Keratinocyte (primary cell): ENCODE measurements around the gene TRDN. TPM values are rescaled to one million over a fixed set of nuclear protein-coding genes. Genes with fewer than 3 reads are reported as not detected.
"Not testable (repeated sequence)": the region's sequence is repeated elsewhere in the genome, so short reads cannot be mapped to it uniquely, and the experiment has no call there.

Experiments used
- DNase-seq: peaks from one replicate; pipeline ENCODE4 v3.0.0-alpha.2; 2011; ENCODE audit warnings: low read depth, missing footprints, low spot score
- FAIRE-seq: peaks from 2 replicates; lab custom pipeline; 2011; peaks lifted over from hg19 to GRCh38; lab: Jason Lieb, UNC
- H2AFZ ChIP-seq: 2 replicates; pipeline ENCODE4 v1.6.0; 2012; ENCODE audit warnings: low read length, control low read depth, inconsistent platforms; ENCODE audit not compliant: control insufficient read depth
- H3K27ac ChIP-seq: 2 replicates; pipeline ENCODE4 v1.5.1; 2011; ENCODE audit warnings: low read length; ENCODE audit not compliant: control insufficient read depth, insufficient read depth
- H3K27me3 ChIP-seq: 3 replicates; pipeline ENCODE4 v1.6.0; 2011; ENCODE audit warnings: low read length; ENCODE audit not compliant: control insufficient read depth, insufficient read depth; ENCODE audit errors: extremely low read depth
- H3K36me3 ChIP-seq, 2 experiments: 2 replicates in 1 of 2; 3 replicates in 1 of 2; pipeline ENCODE4 v1.5.1; 2011; ENCODE audit warnings: low read length in 2 of 2, mild to moderate bottlenecking in 1 of 2; ENCODE audit not compliant: control insufficient read depth in 2 of 2, insufficient read depth in 2 of 2; ENCODE audit errors: extremely low read depth in 1 of 2
- H3K4me1 ChIP-seq: 3 replicates; pipeline ENCODE4 v1.5.1; 2011; ENCODE audit warnings: low read length; ENCODE audit not compliant: control insufficient read depth, insufficient read depth; ENCODE audit errors: extremely low read depth
- H3K4me2 ChIP-seq: 3 replicates; pipeline ENCODE4 v1.6.0; 2011; ENCODE audit warnings: low read depth, low read length; ENCODE audit not compliant: control insufficient read depth, insufficient read depth; ENCODE audit errors: extremely low read depth
- H3K4me3 ChIP-seq, 3 experiments: fragments of 200-600 bp in 1 of 3; sonication (generic) in 1 of 3; 2 replicates in 2 of 3; 3 replicates in 1 of 3; pipeline ENCODE4 v1.5.1; 2011 to 2016; ENCODE audit warnings: low read length in 3 of 3, mild to moderate bottlenecking in 3 of 3, control low read depth in 2 of 3, inconsistent platforms in 1 of 3, low read depth in 1 of 3, mixed read lengths in 1 of 3, mixed run types in 1 of 3, moderate library complexity in 1 of 3; ENCODE audit not compliant: control insufficient read depth in 2 of 3, insufficient read depth in 2 of 3; ENCODE audit errors: extremely low read depth in 1 of 3
- H3K79me2 ChIP-seq: 2 replicates; pipeline ENCODE4 v1.6.0; 2012; ENCODE audit warnings: low read length; ENCODE audit not compliant: control insufficient read depth, insufficient read depth
- H3K9ac ChIP-seq: 3 replicates; pipeline ENCODE4 v1.6.0; 2011; ENCODE audit warnings: low read length; ENCODE audit not compliant: control insufficient read depth, insufficient read depth; ENCODE audit errors: extremely low read depth
- H3K9me1 ChIP-seq: 3 replicates; pipeline ENCODE4 v1.6.0; 2011; ENCODE audit warnings: low read length; ENCODE audit not compliant: control insufficient read depth, insufficient read depth; ENCODE audit errors: extremely low read depth
- H3K9me3 ChIP-seq: 2 replicates; pipeline ENCODE4 v1.5.1; 2012; ENCODE audit warnings: low read depth, low read length; ENCODE audit not compliant: control insufficient read depth
- H4K20me1 ChIP-seq: 3 replicates; pipeline ENCODE4 v1.6.0; 2011; ENCODE audit warnings: low read length; ENCODE audit not compliant: control insufficient read depth, insufficient read depth; ENCODE audit errors: extremely low read depth
- EZH2 ChIP-seq: IDR thresholded peaks from one replicate; pipeline ENCODE4 v1.6.1; 2012; ENCODE audit warnings: inconsistent platforms, mild to moderate bottlenecking, low read length, moderate library complexity
- dilution Hi-C: fragments of 300-500 bp; cut with MboI; formaldehyde crosslinking; loops from one replicate; pipeline ENCODE4 v1.7.0; 2020; ENCODE audit warnings: low sequenced_read_pairs; ENCODE audit not compliant: extremely low pct_ligation_motif_present
- polyA plus RNA-seq, 5 experiments: library from polyadenylated mRNA; depleted of rRNA in 3 of 5; stranded (reverse) in 3 of 5; stranded (forward) in 1 of 5; unstranded in 1 of 5; fragments of >200 nt; gene quantifications; 1 replicate in 1 of 5; 2 replicates in 3 of 5; 3 replicates in 1 of 5; pipeline versions ENCODE4 v1.2.1 to v1.2.3, GENCODE V29; 2011 to 2012; ENCODE audit warnings: missing spikeins in 2 of 5, low read depth in 1 of 5, low replicate concordance in 1 of 5
- TF ChIP-seq, protein P1 (sequence below), 3 experiments: IDR thresholded peaks in 1 of 3; conservative IDR thresholded peaks in 1 of 3; optimal IDR thresholded peaks in 1 of 3; 2 replicates in 2 of 3; 3 replicates in 1 of 3; pipeline versions ENCODE3 to v1.5.1; 2011; ENCODE audit warnings: low read length in 3 of 3, mild to moderate bottlenecking in 3 of 3, moderate library complexity in 2 of 3, control low read depth in 1 of 3, inconsistent platforms in 1 of 3; ENCODE audit not compliant: insufficient read depth in 2 of 3; ENCODE audit errors: extremely low read depth in 1 of 3

Gene TRDN
- polyA plus RNA-seq, 1 donor (not counting 4 experiments of a cell fraction or from before 2014, with no cell fraction given): not detected

DNA sequence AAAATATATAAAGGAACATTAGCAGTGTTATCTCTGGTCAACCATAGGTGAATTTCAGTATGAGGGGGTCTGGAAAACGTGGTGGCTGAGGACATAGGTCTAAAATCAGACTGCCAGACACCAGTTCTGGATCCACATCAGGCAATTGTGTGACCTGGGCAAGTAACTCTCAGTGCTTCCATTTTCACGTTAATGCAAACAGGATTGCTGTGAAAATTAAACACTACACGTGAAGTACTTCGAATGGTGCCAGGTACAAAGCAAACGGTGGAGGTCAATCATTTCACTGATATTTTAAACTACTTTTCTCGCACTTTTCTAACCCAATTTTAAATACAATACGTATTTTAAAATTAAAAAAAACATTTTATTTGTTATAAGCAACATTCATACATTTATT, 315.7 kb downstream of the TRDN start:
- H3K36me3 ChIP-seq: no peaks in the 10 kb centered on the region
- no peak overlapping the region for H3K27ac ChIP-seq
- no peak overlapping the region for H2AFZ ChIP-seq
- H3K9ac ChIP-seq: no peak overlapping the region
- no peaks in the 10 kb centered on the region for H3K79me2 ChIP-seq
- no peaks in the 10 kb centered on the region for H4K20me1 ChIP-seq
- FAIRE-seq (no peak), DNase-seq (no peak)
- H3K9me3 ChIP-seq: no peaks in the 10 kb centered on the region
- TF ChIP-seq, protein P1, sequence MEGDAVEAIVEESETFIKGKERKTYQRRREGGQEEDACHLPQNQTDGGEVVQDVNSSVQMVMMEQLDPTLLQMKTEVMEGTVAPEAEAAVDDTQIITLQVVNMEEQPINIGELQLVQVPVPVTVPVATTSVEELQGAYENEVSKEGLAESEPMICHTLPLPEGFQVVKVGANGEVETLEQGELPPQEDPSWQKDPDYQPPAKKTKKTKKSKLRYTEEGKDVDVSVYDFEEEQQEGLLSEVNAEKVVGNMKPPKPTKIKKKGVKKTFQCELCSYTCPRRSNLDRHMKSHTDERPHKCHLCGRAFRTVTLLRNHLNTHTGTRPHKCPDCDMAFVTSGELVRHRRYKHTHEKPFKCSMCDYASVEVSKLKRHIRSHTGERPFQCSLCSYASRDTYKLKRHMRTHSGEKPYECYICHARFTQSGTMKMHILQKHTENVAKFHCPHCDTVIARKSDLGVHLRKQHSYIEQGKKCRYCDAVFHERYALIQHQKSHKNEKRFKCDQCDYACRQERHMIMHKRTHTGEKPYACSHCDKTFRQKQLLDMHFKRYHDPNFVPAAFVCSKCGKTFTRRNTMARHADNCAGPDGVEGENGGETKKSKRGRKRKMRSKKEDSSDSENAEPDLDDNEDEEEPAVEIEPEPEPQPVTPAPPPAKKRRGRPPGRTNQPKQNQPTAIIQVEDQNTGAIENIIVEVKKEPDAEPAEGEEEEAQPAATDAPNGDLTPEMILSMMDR (optimal IDR thresholded peaks at IDR 0.05 in 1 of 3, IDR thresholded peaks at IDR 0.05 in 1 of 3, conservative IDR thresholded peaks at IDR 0.05 in 1 of 3; ENCODE audit: extremely low read depth in 1 of 3, insufficient read depth in 2 of 3, low read length in 3 of 3): no peak
- TF ChIP-seq EZH2: no peak
- dilution Hi-C loops: no loop called here
- no peak overlapping the region for H3K4me2 ChIP-seq
- H3K4me1 ChIP-seq: no peaks in the 10 kb centered on the region
- no peak overlapping the region for H3K4me3 ChIP-seq
- no peaks in the 10 kb centered on the region for H3K27me3 ChIP-seq
- H3K9me1 ChIP-seq: no peaks in the 10 kb centered on the region

DNA sequence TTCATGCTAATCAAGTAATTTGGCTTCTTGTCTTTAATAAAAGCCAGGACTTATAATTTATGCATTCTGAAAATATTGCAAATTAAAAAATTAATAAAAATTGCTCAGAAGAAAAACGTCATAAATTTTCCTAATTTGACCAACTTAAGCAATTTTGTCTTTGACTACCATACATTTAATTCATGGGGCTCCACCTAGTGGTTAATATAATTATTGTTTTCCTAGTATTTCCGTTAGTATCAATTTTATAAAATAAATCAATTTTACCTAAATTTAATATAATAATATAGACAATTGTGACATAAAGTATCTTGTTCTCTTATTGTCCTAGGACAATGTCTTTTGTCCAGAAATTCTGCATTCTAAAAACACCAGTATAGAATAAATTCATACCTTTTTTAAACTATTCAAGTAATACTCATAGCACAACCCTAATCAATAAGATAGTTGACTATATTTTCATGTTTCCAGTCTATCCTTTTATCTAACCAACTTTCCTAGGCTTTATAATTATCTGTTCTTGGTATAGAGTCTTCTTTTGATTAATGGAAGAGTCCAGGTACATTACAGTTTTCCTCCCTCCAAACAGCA, 319.9 kb downstream of the TRDN start:
- H3K4me1 ChIP-seq: no peaks in the 10 kb centered on the region
- no peaks in the 10 kb centered on the region for H3K9me1 ChIP-seq
- no peak for TF ChIP-seq EZH2
- TF ChIP-seq, protein P1 (optimal IDR thresholded peaks at IDR 0.05 in 1 of 3, IDR thresholded peaks at IDR 0.05 in 1 of 3, conservative IDR thresholded peaks at IDR 0.05 in 1 of 3; ENCODE audit: extremely low read depth in 1 of 3, insufficient read depth in 2 of 3, low read length in 3 of 3): no peak
- H3K79me2 ChIP-seq: no peaks in the 10 kb centered on the region
- dilution Hi-C loops: no loop called here
- H3K9ac ChIP-seq: no peak overlapping the region
- H3K4me2 ChIP-seq: no peak overlapping the region
- no peak overlapping the region for H3K4me3 ChIP-seq
- H3K27me3 ChIP-seq: no peaks in the 10 kb centered on the region
- H4K20me1 ChIP-seq: no peaks in the 10 kb centered on the region
- no peaks in the 10 kb centered on the region for H3K9me3 ChIP-seq
- no peak overlapping the region for H2AFZ ChIP-seq
- no peak for DNase-seq
- FAIRE-seq: no peak
- no peaks in the 10 kb centered on the region for H3K36me3 ChIP-seq
- H3K27ac ChIP-seq: no peak overlapping the region

DNA sequence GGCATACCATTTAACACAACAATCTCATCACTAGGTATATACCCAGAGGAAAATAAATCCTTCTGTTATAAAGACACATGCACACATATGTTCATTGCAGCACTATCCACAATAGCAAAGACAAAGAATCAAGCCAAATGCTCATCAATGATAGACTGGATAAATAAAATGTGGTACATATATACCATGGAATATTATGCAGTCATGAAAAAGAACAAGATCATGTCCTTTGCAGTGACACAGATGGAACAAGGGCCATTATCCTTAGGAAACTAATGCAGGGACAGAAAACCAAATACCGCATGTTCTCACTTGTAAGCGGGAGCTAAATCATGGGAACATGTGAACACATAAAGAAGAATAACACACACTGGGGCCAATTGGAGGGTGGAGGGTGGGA, 322.3 kb downstream of the TRDN start:
- H4K20me1 ChIP-seq, H3K36me3 ChIP-seq, H3K27ac ChIP-seq, H3K27me3 ChIP-seq, H3K9me3 ChIP-seq, H3K9ac ChIP-seq, H3K9me1 ChIP-seq, H2AFZ ChIP-seq, H3K4me1 ChIP-seq, H3K4me2 ChIP-seq, dilution Hi-C loops, H3K79me2 ChIP-seq, H3K4me3 ChIP-seq, FAIRE-seq, DNase-seq: not testable (repeated sequence)
